HCT116 (cell line): ENCODE data around the gene ZMYM4. TPM values are rescaled to one million over a fixed set of nuclear protein-coding genes. Genes with fewer than 3 reads are reported as not detected.
"Not testable (repeated sequence)": the region's sequence is repeated elsewhere in the genome, so short reads cannot be mapped to it uniquely, and the experiment has no call there.

Experiments used
- ATAC-seq: fragments of 200-7000 bp; cut with Tn5 transposase; 2 replicates; pipeline ENCODE4 v1.9.1; 2020; ENCODE audit warnings: mild to moderate bottlenecking, moderate library complexity
- BruUV-seq: library from RNA; stranded (reverse); fragments of 400-500 nt; replicated peaks from 2 replicates; lab custom pipeline; 2021; lab: Mats Ljungman, UMichigan
- CTCF ChIA-PET: fragments of 300-600 bp; sonication (Branson Sonifier 250); formaldehyde crosslinking; loops from one replicate; lab custom pipeline; 2021; ENCODE audit warnings: antibody characterized with exemption; lab: Charles Lee
- POLR2A ChIA-PET: fragments of 300-600, 350-600 bp; sonication (Branson Sonifier 250); formaldehyde crosslinking; loops from one replicate; lab custom pipeline; 2021; ENCODE audit warnings: antibody characterized with exemption; lab: Charles Lee
- RAD21 ChIA-PET, 2 experiments: fragments of 300-600 bp; sonication (Branson Sonifier 250); formaldehyde crosslinking; loops; one replicate each; lab custom pipeline; 2023; ENCODE audit warnings: low total read pairs in 2 of 2; ENCODE audit not compliant: uncharacterized antibody in 2 of 2, unreplicated experiment in 2 of 2, low non-redundant PET in 1 of 2; lab: Charles Lee
- DNase-seq: peaks from one replicate; pipeline ENCODE4 v3.0.0-alpha.2; 2010; ENCODE audit warnings: low read depth, low spot score
- H2AFZ ChIP-seq: fragments of 200-600 bp; shearing (Covaris generic), sonication (generic); 2 replicates; pipeline ENCODE4 v1.6.1; 2017; ENCODE audit warnings: low read depth, mixed run types, mixed read lengths, antibody characterized with exemption, low read length; ENCODE audit not compliant: poor library complexity, severe bottlenecking
- H3K27ac ChIP-seq: 2 replicates; pipeline ENCODE4 v1.5.1; 2012; ENCODE audit warnings: low read depth, low read length
- H3K27me3 ChIP-seq: fragments of 200-600 bp; sonication (generic); 2 replicates; pipeline ENCODE4 v1.6.1; 2016; ENCODE audit warnings: mixed run types, low read length, mixed read lengths; ENCODE audit not compliant: insufficient read depth
- H3K36me3 ChIP-seq, 2 experiments: fragments of 200-500 bp in 1 of 2; fragments of 200-600 bp in 1 of 2; sonication (Bioruptor generic) in 1 of 2; sonication (generic) in 1 of 2; 2 replicates each; pipeline versions ENCODE4 v1.5.1 to v1.6.1; 2014 to 2016; ENCODE audit warnings: low read length in 2 of 2, inconsistent platforms in 1 of 2, mixed read lengths in 1 of 2, mixed run types in 1 of 2; ENCODE audit not compliant: insufficient read depth in 2 of 2, control insufficient read depth in 1 of 2
- H3K4me1 ChIP-seq, 2 experiments: fragments of 200-600 bp in 1 of 2; sonication (generic) in 1 of 2; 2 replicates each; pipeline versions ENCODE4 v1.5.1 to v1.6.1; 2012 to 2017; ENCODE audit warnings: low read length in 2 of 2, inconsistent platforms in 1 of 2, mild to moderate bottlenecking in 1 of 2, mixed read lengths in 1 of 2, mixed run types in 1 of 2, moderate library complexity in 1 of 2; ENCODE audit not compliant: insufficient read depth in 2 of 2, control insufficient read depth in 1 of 2
- H3K4me2 ChIP-seq: fragments of 200-600 bp; sonication (generic); 2 replicates; pipeline ENCODE4 v1.6.1; 2017; ENCODE audit warnings: mixed run types, low read length, mixed read lengths
- H3K4me3 ChIP-seq, 2 experiments: fragments of 200-600 bp in 1 of 2; sonication (generic) in 1 of 2; replicated peaks in 1 of 2; 2 replicates each; pipeline ENCODE4 v1.5.1; 2011 to 2016; ENCODE audit warnings: low read length in 2 of 2, control low read depth in 1 of 2, low read depth in 1 of 2, mild to moderate bottlenecking in 1 of 2, mixed read lengths in 1 of 2, mixed run types in 1 of 2
- H3K79me2 ChIP-seq: fragments of 200-600 bp; sonication (generic); 2 replicates; pipeline ENCODE4 v1.6.1; 2017; ENCODE audit warnings: mild to moderate bottlenecking, mixed run types, low read length, moderate library complexity, mixed read lengths; ENCODE audit not compliant: insufficient read depth
- H3K9ac ChIP-seq: fragments of 200-600 bp; sonication (generic); 2 replicates; pipeline ENCODE4 v1.6.1; 2016; ENCODE audit warnings: low read length, mixed read lengths
- H3K9me2 ChIP-seq: fragments of 200-600 bp; sonication (generic), shearing (Covaris generic); 2 replicates; pipeline ENCODE4 v1.6.1; 2017; ENCODE audit warnings: mixed run types, mild to moderate bottlenecking, moderate library complexity; ENCODE audit not compliant: insufficient read depth
- H3K9me3 ChIP-seq, 2 experiments: fragments of 200-500 bp in 1 of 2; fragments of 200-600 bp in 1 of 2; sonication (Bioruptor generic) in 1 of 2; sonication (generic) in 1 of 2; 2 replicates each; pipeline ENCODE4 v1.6.1; 2014 to 2017; ENCODE audit warnings: low read length in 2 of 2, mixed read lengths in 2 of 2, inconsistent platforms in 1 of 2, low read depth in 1 of 2, mild to moderate bottlenecking in 1 of 2, mixed run types in 1 of 2, moderate library complexity in 1 of 2; ENCODE audit not compliant: control insufficient read depth in 1 of 2, insufficient read depth in 1 of 2
- H4K20me1 ChIP-seq: fragments of 200-600 bp; sonication (generic), shearing (Covaris generic); 2 replicates; pipeline ENCODE4 v1.6.1; 2017; ENCODE audit warnings: mixed run types, mild to moderate bottlenecking, moderate library complexity; ENCODE audit not compliant: insufficient read depth
- EZH2 ChIP-seq: fragments of 200-600 bp; sonication (generic); IDR thresholded peaks from 2 replicates; pipeline ENCODE4 v1.6.1; 2017; ENCODE audit warnings: antibody characterized with exemption, mixed run types
- POLR2A ChIP-seq: IDR thresholded peaks from 2 replicates; pipeline ENCODE4 v1.7.0; 2011; ENCODE audit warnings: borderline replicate concordance; ENCODE audit not compliant: insufficient read depth, insufficient read length; ENCODE audit errors: extremely low read depth
- TCF7L2 ChIP-seq: IDR thresholded peaks from 2 replicates; pipeline ENCODE4 v1.7.0; 2011; ENCODE audit warnings: borderline replicate concordance, inconsistent platforms; ENCODE audit not compliant: insufficient read depth, insufficient read length; ENCODE audit errors: extremely low read depth
- intact Hi-C: fragments of 100-400 bp; cut with micrococcal nuclease; formaldehyde crosslinking; loops from 2 replicates; pipeline ENCODE4 v1.10.0; 2022
- total RNA-seq: library from RNA; stranded (reverse); gene quantifications from one replicate; pipeline ENCODE4 v1.2.1, GENCODE V29; 2021; ENCODE audit not compliant: unreplicated experiment
- TF ChIP-seq, protein P1 (sequence below): IDR thresholded peaks from 2 replicates; pipeline ENCODE4 v1.6.1; 2011; ENCODE audit warnings: mild to moderate bottlenecking, low read length, moderate library complexity; ENCODE audit not compliant: insufficient replicate concordance; ENCODE audit errors: extremely low read depth
- TF ChIP-seq, protein P2 (sequence below): IDR thresholded peaks from 2 replicates; pipeline ENCODE4 v1.6.1; 2012
- TF ChIP-seq, protein P3 (sequence below): IDR thresholded peaks from 2 replicates; pipeline ENCODE4 v1.6.1; 2012

The ZMYM4 gene
- total RNA-seq, 1 experiment from 2014 or later = 58.0 TPM

DNA sequence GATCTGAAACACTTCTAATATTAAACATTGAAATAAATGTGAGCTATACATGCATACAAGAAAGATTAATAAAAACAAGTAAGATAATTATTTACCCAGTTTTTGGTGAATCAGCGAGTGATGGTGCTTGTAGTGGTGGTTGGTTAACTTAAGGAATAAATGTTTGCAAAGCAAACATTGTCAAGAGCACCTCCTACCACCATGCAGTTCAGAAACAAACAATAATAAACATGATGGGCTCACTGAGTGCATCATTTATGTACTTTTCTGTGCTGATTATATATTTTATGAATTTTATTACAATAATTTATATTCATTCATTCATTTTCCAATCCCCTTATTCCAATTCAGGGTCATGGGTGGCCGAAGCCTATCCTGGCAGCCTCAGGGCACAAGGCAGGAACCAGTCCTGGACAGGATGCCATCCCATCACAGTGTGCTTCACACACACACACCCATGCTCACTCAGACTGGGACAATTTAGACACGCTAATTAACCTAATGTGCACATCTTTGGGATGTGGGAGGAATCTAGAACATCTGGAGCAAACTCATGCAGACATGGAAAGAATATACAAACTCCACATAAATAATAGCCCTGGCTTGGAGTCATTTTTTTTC, 57.8 kb downstream of the ZMYM4 start (continued):
- TF ChIP-seq, protein P1, sequence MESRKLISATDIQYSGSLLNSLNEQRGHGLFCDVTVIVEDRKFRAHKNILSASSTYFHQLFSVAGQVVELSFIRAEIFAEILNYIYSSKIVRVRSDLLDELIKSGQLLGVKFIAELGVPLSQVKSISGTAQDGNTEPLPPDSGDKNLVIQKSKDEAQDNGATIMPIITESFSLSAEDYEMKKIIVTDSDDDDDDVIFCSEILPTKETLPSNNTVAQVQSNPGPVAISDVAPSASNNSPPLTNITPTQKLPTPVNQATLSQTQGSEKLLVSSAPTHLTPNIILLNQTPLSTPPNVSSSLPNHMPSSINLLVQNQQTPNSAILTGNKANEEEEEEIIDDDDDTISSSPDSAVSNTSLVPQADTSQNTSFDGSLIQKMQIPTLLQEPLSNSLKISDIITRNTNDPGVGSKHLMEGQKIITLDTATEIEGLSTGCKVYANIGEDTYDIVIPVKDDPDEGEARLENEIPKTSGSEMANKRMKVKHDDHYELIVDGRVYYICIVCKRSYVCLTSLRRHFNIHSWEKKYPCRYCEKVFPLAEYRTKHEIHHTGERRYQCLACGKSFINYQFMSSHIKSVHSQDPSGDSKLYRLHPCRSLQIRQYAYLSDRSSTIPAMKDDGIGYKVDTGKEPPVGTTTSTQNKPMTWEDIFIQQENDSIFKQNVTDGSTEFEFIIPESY = no peak
- no peak for TF ChIP-seq TCF7L2
- no peak for TF ChIP-seq EZH2
- TF ChIP-seq, protein P2, sequence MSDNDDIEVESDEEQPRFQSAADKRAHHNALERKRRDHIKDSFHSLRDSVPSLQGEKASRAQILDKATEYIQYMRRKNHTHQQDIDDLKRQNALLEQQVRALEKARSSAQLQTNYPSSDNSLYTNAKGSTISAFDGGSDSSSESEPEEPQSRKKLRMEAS = no peak
- TF ChIP-seq, protein P3, sequence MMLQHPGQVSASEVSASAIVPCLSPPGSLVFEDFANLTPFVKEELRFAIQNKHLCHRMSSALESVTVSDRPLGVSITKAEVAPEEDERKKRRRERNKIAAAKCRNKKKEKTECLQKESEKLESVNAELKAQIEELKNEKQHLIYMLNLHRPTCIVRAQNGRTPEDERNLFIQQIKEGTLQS = no peak
- no peak for TF ChIP-seq POLR2A

DNA sequence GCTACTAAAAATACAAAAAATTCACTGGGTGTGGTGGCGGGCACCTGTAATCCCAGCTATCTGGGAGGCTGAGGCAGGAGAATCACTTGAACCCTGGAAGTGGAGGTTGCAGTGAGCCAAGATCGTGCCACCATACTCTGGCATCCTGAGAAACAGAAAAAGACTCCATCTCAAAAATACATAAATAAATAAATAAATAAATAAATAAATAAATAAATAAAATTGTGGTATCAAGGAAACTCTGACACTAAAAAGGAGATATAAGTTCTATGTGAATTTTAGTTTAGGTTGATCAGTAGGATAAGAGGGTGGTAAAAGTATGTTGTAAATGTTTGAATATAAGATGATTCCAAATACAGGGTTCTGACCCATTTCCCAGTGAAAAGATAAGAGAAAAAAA, 63.1 kb downstream of the ZMYM4 start:
- peaks cover 13% of the 10 kb centered on the region for H3K79me2 ChIP-seq
- H3K4me2 ChIP-seq, H2AFZ ChIP-seq, ATAC-seq, CTCF ChIA-PET, H3K27ac ChIP-seq, POLR2A ChIA-PET, H3K4me1 ChIP-seq, DNase-seq, H3K9me2 ChIP-seq, H3K4me3 ChIP-seq, H3K9ac ChIP-seq, H3K36me3 ChIP-seq, H4K20me1 ChIP-seq, BruUV-seq, intact Hi-C loops, RAD21 ChIA-PET, H3K27me3 ChIP-seq, H3K9me3 ChIP-seq: not testable (repeated sequence)
